Activated CD4-positive, CD25-positive, alpha-beta regulatory T cell treated with anti-CD3 and anti-CD28 coated beads, Interleukin-2, amount 50 U/mL, for 24 hours (primary cell): ENCODE measurements around the gene RNASE13.

Experiments used
- ATAC-seq, 2 donors: fragments of 150-1000 bp; cut with Tn5 transposase; one replicate each; pipeline ENCODE4 v1.10.0; 2021; ENCODE audit warnings: mild to moderate bottlenecking in 1 of 2, moderate library complexity in 1 of 2

RNASE13 gene

GRCh38 chr14:21034707-21035106 is at the start of gene RNASE13:
TSS of gene RNASE13 (minus strand) at chr14:21034807. CDS start at chr14:21034288, 519 bp downstream.
- ATAC-seq = no peak

DNA sequence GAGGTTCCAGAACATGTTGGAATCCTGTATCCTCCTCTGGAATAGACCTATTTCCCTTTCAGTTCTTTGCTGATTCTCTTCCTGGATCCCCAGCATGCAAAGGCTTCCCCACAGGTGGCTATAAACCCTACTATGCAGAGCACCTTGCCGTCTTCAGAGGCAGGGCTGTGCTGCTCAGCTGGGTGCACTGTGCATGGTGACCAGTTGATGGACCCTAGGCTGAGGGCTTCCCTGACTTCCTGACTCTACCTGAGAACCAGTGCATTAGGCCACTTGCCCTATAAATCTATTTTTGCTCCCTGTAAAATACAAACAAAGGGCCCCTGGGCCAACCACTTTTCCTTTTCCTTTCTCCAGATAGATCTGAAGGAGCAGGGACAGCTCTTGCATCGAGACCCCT is 49.8 kb upstream of the RNASE13 start:
- ATAC-seq = no peak

DNA sequence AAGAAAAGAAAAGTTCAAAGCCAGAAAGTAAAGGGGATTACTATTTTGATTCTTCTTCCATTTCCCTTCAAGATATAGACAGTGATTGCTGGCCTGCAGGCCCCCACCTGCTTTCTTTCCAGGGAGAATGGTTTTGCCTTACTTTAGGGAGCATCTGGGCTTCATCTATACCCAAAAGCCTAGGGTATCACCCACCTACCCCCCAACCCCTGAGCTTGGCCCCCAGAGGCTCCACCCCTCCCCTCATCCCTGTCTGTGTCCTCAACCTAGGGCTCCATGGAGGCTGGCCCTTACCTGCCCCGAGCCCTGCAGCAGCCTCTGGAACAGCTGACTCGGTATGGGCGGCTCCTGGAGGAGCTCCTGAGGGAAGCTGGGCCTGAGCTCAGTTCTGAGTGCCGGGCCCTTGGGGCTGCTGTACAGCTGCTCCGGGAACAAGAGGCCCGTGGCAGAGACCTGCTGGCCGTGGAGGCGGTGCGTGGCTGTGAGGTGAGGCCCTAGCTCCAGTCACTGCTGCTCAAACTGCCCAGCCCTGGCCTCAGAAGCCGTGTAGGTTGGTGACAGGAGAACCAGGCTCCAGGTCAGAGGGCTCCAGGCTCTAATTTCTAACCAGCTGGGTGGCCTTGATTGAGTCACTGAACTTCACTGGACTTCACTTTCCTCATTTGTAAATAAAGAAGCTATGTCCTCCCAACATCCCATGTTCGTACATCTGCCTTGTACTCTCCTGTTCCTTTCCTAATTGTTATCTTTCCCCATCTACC is 49.1 kb upstream of the RNASE13 start:
- ATAC-seq = no peak

DNA sequence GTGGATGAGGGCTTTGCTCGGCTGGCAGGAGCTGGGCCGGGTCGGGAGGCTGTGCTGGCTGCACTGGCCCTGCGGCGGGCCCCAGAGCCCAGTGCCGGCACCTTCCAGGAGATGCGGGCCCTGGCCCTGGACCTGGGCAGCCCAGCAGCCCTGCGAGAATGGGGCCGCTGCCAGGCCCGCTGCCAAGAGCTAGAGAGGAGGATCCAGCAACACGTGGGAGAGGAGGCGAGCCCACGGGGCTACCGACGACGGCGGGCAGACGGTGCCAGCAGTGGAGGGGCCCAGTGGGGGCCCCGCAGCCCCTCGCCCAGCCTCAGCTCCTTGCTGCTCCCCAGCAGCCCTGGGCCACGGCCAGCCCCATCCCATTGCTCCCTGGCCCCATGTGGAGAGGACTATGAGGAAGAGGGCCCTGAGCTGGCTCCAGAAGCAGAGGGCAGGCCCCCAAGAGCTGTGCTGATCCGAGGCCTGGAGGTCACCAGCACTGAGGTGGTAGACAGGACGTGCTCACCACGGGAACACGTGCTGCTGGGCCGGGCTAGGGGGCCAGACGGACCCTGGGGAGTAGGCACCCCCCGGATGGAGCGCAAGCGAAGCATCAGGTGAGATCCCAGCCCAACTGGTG is 47.0 kb upstream of the RNASE13 start:
- ATAC-seq = no peak

- no peak for ATAC-seq
These were observed 44.1 kb upstream of the RNASE13 start for GRCh38 chr14:21078726-21079125.

- ATAC-seq = no peak
These were observed 43.7 kb upstream of the RNASE13 start for GRCh38 chr14:21078287-21078686.

GRCh38 chr14:21077672-21078071 is 43.1 kb upstream of the RNASE13 start:
- no peak for ATAC-seq

GRCh38 chr14:21075719-21076437 is 41.3 kb upstream of the RNASE13 start:
- no peak for ATAC-seq

DNA sequence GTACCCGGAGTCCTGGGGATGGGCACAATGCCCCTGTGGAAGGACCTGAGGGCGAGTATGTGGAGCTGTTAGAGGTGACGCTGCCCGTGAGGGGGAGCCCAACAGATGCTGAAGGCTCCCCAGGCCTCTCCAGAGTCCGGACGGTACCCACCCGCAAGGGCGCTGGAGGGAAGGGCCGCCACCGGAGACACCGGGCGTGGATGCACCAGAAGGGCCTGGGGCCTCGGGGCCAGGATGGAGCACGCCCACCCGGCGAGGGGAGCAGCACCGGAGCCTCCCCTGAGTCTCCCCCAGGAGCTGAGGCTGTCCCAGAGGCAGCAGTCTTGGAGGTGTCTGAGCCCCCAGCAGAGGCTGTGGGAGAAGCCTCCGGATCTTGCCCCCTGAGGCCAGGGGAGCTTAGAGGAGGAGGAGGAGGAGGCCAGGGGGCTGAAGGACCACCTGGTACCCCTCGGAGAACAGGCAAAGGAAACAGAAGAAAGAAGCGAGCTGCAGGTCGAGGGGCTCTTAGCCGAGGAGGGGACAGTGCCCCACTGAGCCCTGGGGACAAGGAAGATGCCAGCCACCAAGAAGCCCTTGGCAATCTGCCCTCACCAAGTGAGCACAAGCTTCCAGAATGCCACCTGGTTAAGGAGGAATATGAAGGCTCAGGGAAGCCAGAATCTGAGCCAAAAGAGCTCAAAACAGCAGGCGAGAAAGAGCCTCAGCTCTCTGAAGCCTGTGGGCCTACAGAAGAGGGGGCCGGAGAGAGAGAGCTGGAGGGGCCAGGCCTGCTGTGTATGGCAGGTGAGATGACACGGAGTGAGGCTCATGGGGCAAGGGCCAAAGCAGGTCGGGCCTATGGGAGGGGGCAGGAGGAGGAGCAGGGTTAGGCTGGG is 40.0 kb upstream of the RNASE13 start:
- no peak for ATAC-seq

GRCh38 chr14:21073921-21074320 is 39.3 kb upstream of the RNASE13 start:
- ATAC-seq = no peak

GRCh38 chr14:21072781-21073339 is 38.3 kb upstream of the RNASE13 start:
- ATAC-seq = no peak

- ATAC-seq = no peak
These were observed 37.4 kb upstream of the RNASE13 start for GRCh38 chr14:21072031-21072473.

- peak; percentile 55 to 65 for ATAC-seq
These were observed 36.8 kb upstream of the RNASE13 start for GRCh38 chr14:21071225-21072030.

GRCh38 chr14:21070610-21071224 is 36.1 kb upstream of the RNASE13 start:
- ATAC-seq = peak; percentile 16 to 21

- ATAC-seq = no peak
These were observed 35.5 kb upstream of the RNASE13 start, which contains the start of gene ARHGEF40 for GRCh38 chr14:21070083-21070609. TSS of gene ARHGEF40 (plus strand) at chr14:21070304. CDS start at chr14:21070397, 93 bp downstream.

GRCh38 chr14:21069388-21070082 is 34.9 kb upstream of the RNASE13 start:
- no peak for ATAC-seq

GRCh38 chr14:21068521-21069387 is 34.1 kb upstream of the RNASE13 start:
- peak; percentile 51 to 58 for ATAC-seq

DNA sequence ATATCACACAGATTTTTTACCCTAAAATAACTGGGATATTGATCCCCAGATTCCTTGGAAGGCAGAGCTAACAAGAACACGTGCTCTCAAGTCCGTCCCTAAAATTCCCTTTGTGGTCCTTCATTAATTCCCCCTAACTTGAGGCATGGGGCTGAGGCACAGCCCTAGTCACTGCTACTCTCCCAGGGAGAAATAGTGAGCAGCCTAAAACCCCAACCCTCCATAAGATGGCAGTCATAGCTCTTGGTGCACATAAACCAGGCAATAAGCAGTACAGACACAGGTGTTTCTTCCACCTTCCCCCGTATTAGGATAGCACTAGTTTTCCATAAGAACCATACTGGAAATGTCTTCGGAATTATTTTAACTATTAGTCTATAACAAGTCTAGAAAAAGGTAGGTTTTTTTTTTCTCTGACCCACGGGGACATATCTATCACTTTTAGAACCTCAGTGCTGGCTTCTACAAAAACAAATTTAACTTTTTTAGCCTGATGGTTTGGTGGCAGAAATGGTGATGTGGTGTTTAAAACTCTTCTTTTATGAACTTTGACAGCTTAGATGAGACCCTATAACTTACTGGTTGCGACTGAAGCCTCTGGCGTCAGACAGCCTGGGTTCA is 32.4 kb upstream of the RNASE13 start:
- no peak for ATAC-seq
